PFSK-1 (cell line): Measurements from ENCODE around the gene RLN3.
A peak's percentile ranks its signal among the peaks of the same experiment; 100 is the strongest.

Experiments
- FOXP2 ChIP-seq: optimal IDR thresholded peaks from 2 replicates; pipeline ENCODE3; 2011; ENCODE audit warnings: borderline replicate concordance, control low read depth, inconsistent platforms; ENCODE audit not compliant: insufficient read depth; ENCODE audit errors: extremely low read length, extremely low read depth
- POLR2AphosphoS5 ChIP-seq: IDR thresholded peaks from 2 replicates; pipeline ENCODE4 v1.6.1; 2012; ENCODE audit warnings: low read depth, mild to moderate bottlenecking, control low read depth, low read length, moderate library complexity
- REST ChIP-seq, 2 experiments: IDR thresholded peaks; 2 replicates each; pipeline versions ENCODE4 v1.6.1 to v1.8.0; 2011 to 2012; ENCODE audit warnings: low read depth in 2 of 2, low read length in 2 of 2, control low read depth in 1 of 2, inconsistent platforms in 1 of 2, mild to moderate bottlenecking in 1 of 2, moderate library complexity in 1 of 2; ENCODE audit not compliant: insufficient read depth in 1 of 2
- SIN3A ChIP-seq: IDR thresholded peaks from 2 replicates; pipeline ENCODE4 v1.6.1; 2012; ENCODE audit warnings: mild to moderate bottlenecking, low read length, moderate library complexity, borderline replicate concordance; ENCODE audit not compliant: insufficient read depth
- TAF1 ChIP-seq: IDR thresholded peaks from 2 replicates; pipeline ENCODE4 v1.6.1; 2012; ENCODE audit warnings: low read length, control low read depth, borderline replicate concordance; ENCODE audit not compliant: insufficient read depth

The RLN3 gene

DNA sequence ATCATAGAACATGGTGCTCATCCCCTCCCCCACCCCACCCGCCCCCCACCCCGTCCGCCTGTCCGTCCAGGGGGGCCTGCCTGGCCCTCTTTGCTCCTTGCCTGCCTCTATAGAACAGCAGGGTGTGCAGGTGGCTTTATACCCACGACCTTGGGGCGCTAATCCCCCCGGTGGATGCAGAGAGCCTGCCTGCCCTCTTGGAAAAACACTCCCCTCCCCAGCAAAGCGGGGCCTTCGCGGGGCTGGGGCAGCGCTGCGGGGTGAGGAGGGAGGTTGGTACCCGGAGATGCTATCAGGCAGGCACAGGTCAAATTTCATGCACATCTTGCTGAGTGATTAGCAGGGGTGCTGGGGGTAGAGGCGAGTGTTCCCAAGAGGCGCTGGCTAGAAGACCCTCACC, 43.8 kb upstream of the RLN3 start:
- TF ChIP-seq REST (IDR thresholded peaks at IDR 0.05; ENCODE audit: insufficient read depth in 1 of 2, low read depth in 2 of 2, low read length in 2 of 2), result no peak
- no peak for TF ChIP-seq POLR2AphosphoS5
- no peak for TF ChIP-seq TAF1
- TF ChIP-seq FOXP2, result no peak
- TF ChIP-seq SIN3A, result no peak

DNA sequence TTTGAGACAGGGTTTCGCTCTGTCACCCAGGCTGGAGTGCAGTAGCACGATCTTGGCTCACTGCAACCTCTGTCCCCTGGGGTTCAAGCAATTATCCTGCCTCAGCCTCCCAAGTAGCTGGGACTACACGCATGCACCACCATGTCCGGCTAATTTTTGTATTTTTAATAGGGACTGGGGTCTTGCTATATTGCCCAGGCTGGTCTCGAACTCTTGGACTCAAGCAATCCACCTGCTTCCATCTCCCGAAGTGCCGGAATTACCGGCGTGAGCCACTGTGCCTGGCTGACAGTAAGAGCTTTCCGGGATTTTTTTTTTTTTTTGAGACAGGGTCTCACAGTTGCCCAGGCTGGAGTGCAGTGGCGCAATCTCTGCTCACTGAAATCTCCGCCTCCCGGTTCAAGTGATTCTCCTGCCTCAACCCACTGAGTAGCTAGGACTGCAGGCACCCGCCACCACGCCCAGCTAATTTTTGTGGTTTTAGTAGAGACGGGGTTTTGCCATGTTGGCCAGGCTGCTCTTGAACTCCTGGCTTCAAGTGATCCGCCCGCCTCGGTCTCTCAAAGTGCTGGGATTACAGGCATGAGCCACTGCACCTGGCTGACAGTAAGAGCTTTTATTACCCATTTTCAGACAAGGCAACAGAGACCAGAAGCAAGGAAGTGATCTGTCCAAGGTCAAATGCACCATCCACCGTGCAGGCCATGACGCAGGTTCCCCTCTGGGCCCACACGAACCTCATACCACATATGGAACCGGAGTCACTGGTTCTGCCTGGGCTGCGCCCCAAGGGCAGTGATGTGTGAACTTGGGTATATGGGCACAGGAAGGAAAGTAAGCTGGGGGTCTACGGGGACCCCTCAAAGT, 42.8 kb upstream of the RLN3 start:
- TF ChIP-seq TAF1 (no peak), REST (IDR thresholded peaks at IDR 0.05; ENCODE audit: insufficient read depth in 1 of 2, low read depth in 2 of 2, low read length in 2 of 2) (no peak), FOXP2 (no peak), POLR2AphosphoS5 (no peak), SIN3A (no peak)

DNA sequence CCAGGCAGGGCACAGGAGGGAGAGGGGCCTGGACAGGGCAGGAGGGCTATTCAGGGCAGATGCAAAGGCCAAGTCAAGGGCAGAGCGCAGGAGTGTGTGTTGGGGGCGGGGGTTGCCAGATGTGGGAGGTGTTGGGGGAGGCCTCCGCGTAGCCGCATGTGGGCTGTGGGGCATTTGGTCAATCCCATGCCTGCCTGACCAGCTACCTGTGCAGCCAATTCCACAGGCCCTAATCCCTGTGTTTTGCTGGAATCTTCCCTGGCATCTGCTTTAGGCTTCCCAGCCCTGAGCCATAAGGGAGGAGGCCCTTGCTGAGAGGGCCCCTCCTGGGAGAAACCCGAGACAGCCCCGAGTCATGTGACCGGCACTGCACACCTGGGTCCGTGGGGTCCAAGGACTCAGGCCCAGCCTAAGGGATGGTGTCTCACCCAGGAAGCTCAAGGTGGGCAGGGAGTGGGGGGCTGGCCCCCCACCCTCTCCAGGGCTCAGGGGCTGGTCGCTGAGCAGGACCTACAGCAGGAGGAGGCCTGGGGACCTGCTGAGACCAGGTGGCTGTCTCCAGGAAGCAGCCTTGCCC, 42.1 kb upstream of the RLN3 start:
- TF ChIP-seq REST (IDR thresholded peaks at IDR 0.05; ENCODE audit: insufficient read depth in 1 of 2, low read depth in 2 of 2, low read length in 2 of 2) (no peak), SIN3A (no peak), TAF1 (no peak), POLR2AphosphoS5 (no peak), FOXP2 (no peak)

DNA sequence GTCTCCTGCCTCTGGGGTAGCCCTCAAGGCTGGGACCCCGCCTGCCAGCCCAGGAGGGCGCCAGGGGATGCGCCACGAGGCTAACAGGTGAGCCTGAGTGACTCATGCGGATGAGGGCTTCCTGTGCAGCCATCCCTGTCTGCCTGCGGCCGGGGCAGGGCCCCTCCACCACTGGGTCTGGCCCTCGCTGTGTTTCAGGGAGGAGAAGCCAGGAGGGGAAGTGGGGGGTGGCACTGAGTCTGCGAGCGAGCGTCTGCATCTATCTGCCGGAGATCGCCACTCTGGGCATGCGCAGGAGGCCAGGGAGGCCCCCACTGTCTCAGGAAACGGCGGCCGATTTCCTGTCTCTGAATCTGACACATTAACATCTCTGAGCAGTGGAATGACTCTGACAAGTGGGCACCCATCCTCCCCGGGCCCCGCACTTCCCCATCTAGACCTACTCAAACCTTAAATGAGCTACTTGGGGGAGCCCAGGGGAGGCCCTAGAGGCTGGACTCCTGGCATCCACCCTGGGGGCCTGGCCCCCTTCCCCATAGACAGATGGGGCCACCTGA, 41.5 kb upstream of the RLN3 start:
- TF ChIP-seq FOXP2 (peak; percentile 88), POLR2AphosphoS5 (peak; percentile 68), REST (IDR thresholded peaks at IDR 0.05; ENCODE audit: insufficient read depth in 1 of 2, low read depth in 2 of 2, low read length in 2 of 2) (0 out of 4 replicates have a peak, but pooled peaks of 1 of the 2 experiments have one; percentile 1), TAF1 (no peak), SIN3A (no peak)
